HG03460 (cell line): ENCODE measurements around the gene BRD9.
"Not testable (repeated sequence)": the region's sequence is repeated elsewhere in the genome, so short reads cannot be mapped to it uniquely, and the experiment has no call there.

Experiments used
- ATAC-seq: cut with Tn5 transposase; IDR thresholded peaks from one replicate; pipeline ENCODE4 v1.9.1; 2021; ENCODE audit not compliant: unreplicated experiment

BRD9 gene

GRCh38 chr5:860506-861150 is 32.0 kb downstream of the BRD9 start:
- no peak for ATAC-seq

- ATAC-seq: no peak
Measured at GRCh38 chr5:859798-860296, 32.8 kb downstream of the BRD9 start.

- ATAC-seq: no peak
Measured at GRCh38 chr5:859391-859790, 33.2 kb downstream of the BRD9 start.

GRCh38 chr5:858726-859125 is 33.9 kb downstream of the BRD9 start:
- no peak for ATAC-seq

- ATAC-seq: no peak
Measured at GRCh38 chr5:856531-857425, 35.8 kb downstream of the BRD9 start.

- ATAC-seq: no peak
Measured at GRCh38 chr5:855771-856530, 36.6 kb downstream of the BRD9 start.

GRCh38 chr5:854966-855743 is 37.4 kb downstream of the BRD9 start:
- ATAC-seq: no peak

- no peak for ATAC-seq
Measured at GRCh38 chr5:854217-854616, 38.4 kb downstream of the BRD9 start.

GRCh38 chr5:853416-854090 is 39.0 kb downstream of the BRD9 start:
- ATAC-seq: not testable (repeated sequence)

- ATAC-seq: no peak
Measured at GRCh38 chr5:852431-853401, 39.9 kb downstream of the BRD9 start.

- no peak for ATAC-seq
Measured at GRCh38 chr5:852018-852417, 40.6 kb downstream of the BRD9 start.

- no peak for ATAC-seq
Measured at GRCh38 chr5:851553-851952, 41.0 kb downstream of the BRD9 start.

GRCh38 chr5:851076-851475 is 41.5 kb downstream of the BRD9 start:
- no peak for ATAC-seq

GRCh38 chr5:850511-851006 is 42.0 kb downstream of the BRD9 start, which contains the start of gene ZDHHC11:
TSS of gene ZDHHC11 (minus strand) at chr5:850986. CDS start at chr5:850602, 384 bp downstream.
- no peak for ATAC-seq

GRCh38 chr5:849651-850301 is 42.8 kb downstream of the BRD9 start:
- no peak for ATAC-seq

- no peak for ATAC-seq
Measured at GRCh38 chr5:848671-849111, 43.9 kb downstream of the BRD9 start.

GRCh38 chr5:847736-848135 is 44.9 kb downstream of the BRD9 start:
- not testable (repeated sequence) for ATAC-seq

- not testable (repeated sequence) for ATAC-seq
Measured at GRCh38 chr5:847212-847611, 45.4 kb downstream of the BRD9 start.
